Smooth muscle cell (in vitro differentiated cells): Measurements from ENCODE around the gene TDRD12. TPM values are rescaled to one million over a fixed set of nuclear protein-coding genes. Genes with fewer than 3 reads are reported as not detected.
"Not testable (repeated sequence)": the region's sequence is repeated elsewhere in the genome, so short reads cannot be mapped to it uniquely, and the experiment has no call there.

Source experiments
- DNase-seq: peaks from one replicate; lab custom pipeline; 2025; ENCODE audit not compliant: unreplicated experiment; lab: John Stamatoyannopoulos, UW
- H2AFZ ChIP-seq: fragments of 200-600 bp; sonication (generic); 2 replicates; pipeline ENCODE4 v1.6.0; 2016; ENCODE audit warnings: antibody characterized with exemption, low read depth, mild to moderate bottlenecking
- H3F3A ChIP-seq: fragments of 200-600 bp; sonication (generic); 2 replicates; pipeline ENCODE4 v1.6.0; 2017; ENCODE audit warnings: antibody characterized with exemption, low read depth
- H3K27ac ChIP-seq: fragments of 200-600 bp; sonication (generic); 2 replicates; pipeline ENCODE4 v1.5.1; 2016; ENCODE audit warnings: low read depth, mild to moderate bottlenecking
- H3K27me3 ChIP-seq: fragments of 200-600 bp; sonication (generic); 2 replicates; pipeline ENCODE4 v1.6.1; 2016; ENCODE audit warnings: low read depth, mild to moderate bottlenecking
- H3K36me3 ChIP-seq: fragments of 200-600 bp; sonication (generic); 2 replicates; pipeline ENCODE4 v1.5.1; 2016; ENCODE audit warnings: low read depth
- H3K4me1 ChIP-seq: fragments of 200-600 bp; sonication (generic); 2 replicates; pipeline ENCODE4 v1.5.1; 2016; ENCODE audit warnings: low read depth
- H3K4me2 ChIP-seq: fragments of 200-600 bp; sonication (generic); 2 replicates; pipeline ENCODE4 v1.6.0; 2016; ENCODE audit warnings: mild to moderate bottlenecking
- H3K4me3 ChIP-seq: fragments of 200-600 bp; sonication (generic); 2 replicates; pipeline ENCODE4 v1.5.1; 2016; ENCODE audit warnings: mild to moderate bottlenecking
- H3K79me2 ChIP-seq: fragments of 200-600 bp; sonication (generic); 2 replicates; pipeline ENCODE4 v1.6.0; 2016; ENCODE audit warnings: low read depth, mild to moderate bottlenecking
- H3K9ac ChIP-seq: fragments of 200-600 bp; sonication (generic); 2 replicates; pipeline ENCODE4 v1.6.0; 2016; ENCODE audit warnings: low read depth
- H3K9me3 ChIP-seq: fragments of 200-600 bp; sonication (generic); replicated peaks from 2 replicates; pipeline ENCODE4 v1.5.1; 2016; ENCODE audit warnings: low read depth
- H4K20me1 ChIP-seq: fragments of 200-600 bp; sonication (generic); 2 replicates; pipeline ENCODE4 v1.6.0; 2016; ENCODE audit warnings: low read depth
- CTCF ChIP-seq: fragments of 200-600 bp; sonication (generic); IDR thresholded peaks from 2 replicates; pipeline ENCODE4 v1.5.1; 2017; ENCODE audit warnings: borderline replicate concordance, mild to moderate bottlenecking, antibody characterized with exemption; ENCODE audit not compliant: insufficient read depth, poor library complexity, severe bottlenecking
- WGBS: methylation state at CpG from one replicate; pipeline ENCODE4 v1.1.7; 2016; ENCODE audit warnings: low lambda C conversion rate; 5-methylcytosine and 5-hydroxymethylcytosine counted together
- polyA plus RNA-seq: library from polyadenylated mRNA; unstranded; fragments of >200 nt; fragmentation: Nextera tagmentation; extraction: Ambion mirVana; gene quantifications from 2 replicates; pipeline ENCODE4 v1.2.1, GENCODE V29; 2016
- total RNA-seq: library from RNA; depleted of rRNA; stranded (reverse); fragments of >200 nt; gene quantifications from 2 replicates; pipeline ENCODE4 v1.2.3, GENCODE V29; 2014

Gene TDRD12
- total and polyA plus RNA-seq, 2 experiments from 2014 or later = 0.05 to 1.1 TPM

- DNase-seq = no peak
- TF ChIP-seq CTCF = no peak
- Histone ChIP-seq H3F3A (no peaks in the 10 kb centered on the region), H3K4me3 (no peak overlapping the region), H2AFZ (no peak overlapping the region), H3K4me2 (no peak overlapping the region), H3K27me3 (no peaks in the 10 kb centered on the region), H3K36me3 (no peaks in the 10 kb centered on the region), H3K4me1 (no peaks in the 10 kb centered on the region), H3K9me3 (no peaks in the 10 kb centered on the region), H3K79me2 (no peaks in the 10 kb centered on the region), H4K20me1 (no peaks in the 10 kb centered on the region), H3K9ac (no peak overlapping the region), H3K27ac (no peak overlapping the region)
- WGBS = 88% methylated on average over 7 of the region's 7 CpGs
Measured at GRCh38 chr19:32837531-32837930, 118.0 kb downstream of the TDRD12 start.

GRCh38 chr19:32842061-32842460 lies 122.5 kb downstream of the TDRD12 start:
- Histone ChIP-seq H3K27me3 (no peaks in the 10 kb centered on the region), H3F3A (no peaks in the 10 kb centered on the region), H3K27ac (no peak overlapping the region), H3K4me1 (no peaks in the 10 kb centered on the region), H3K9ac (no peak overlapping the region), H2AFZ (no peak overlapping the region), H4K20me1 (no peaks in the 10 kb centered on the region), H3K79me2 (no peaks in the 10 kb centered on the region), H3K4me3 (no peak overlapping the region), H3K4me2 (no peak overlapping the region), H3K36me3 (no peaks in the 10 kb centered on the region), H3K9me3 (no peaks in the 10 kb centered on the region)
- TF ChIP-seq CTCF = no peak
- WGBS = 90% methylated on average over 8 of the region's 8 CpGs
- no peak for DNase-seq

GRCh38 chr19:32843716-32844245 lies 124.2 kb downstream of the TDRD12 start:
- TF ChIP-seq CTCF = no peak
- WGBS = 95% methylated on average over 19 of the region's 19 CpGs
- Histone ChIP-seq H3K4me3 (no peak overlapping the region), H3K27ac (no peak overlapping the region), H3K9me3 (no peaks in the 10 kb centered on the region), H2AFZ (no peak overlapping the region), H3K36me3 (no peaks in the 10 kb centered on the region), H3K4me1 (no peaks in the 10 kb centered on the region), H3K79me2 (no peaks in the 10 kb centered on the region), H3K27me3 (no peaks in the 10 kb centered on the region), H4K20me1 (no peaks in the 10 kb centered on the region), H3F3A (no peaks in the 10 kb centered on the region), H3K4me2 (no peak overlapping the region), H3K9ac (no peak overlapping the region)
- DNase-seq = no peak

- not testable (repeated sequence) for H3K9me3 ChIP-seq, H3K4me1 ChIP-seq, H3K9ac ChIP-seq, H2AFZ ChIP-seq, H3K4me2 ChIP-seq, H3K79me2 ChIP-seq, H3K27ac ChIP-seq, H3K27me3 ChIP-seq, H3F3A ChIP-seq, DNase-seq, H3K36me3 ChIP-seq, H3K4me3 ChIP-seq, H4K20me1 ChIP-seq
- 69% methylated on average over 2 of the region's 2 CpGs for WGBS
Measured at GRCh38 chr19:32848035-32848434, 128.5 kb downstream of the TDRD12 start.
